Measurements from ENCODE around the gene AKAP6.

GRCh38 chr14:32677129-32677780, 348.2 kb downstream of the AKAP6 start:
- no peak for TF ChIP-seq CTCF (IDR thresholded peaks at IDR 0.05)
- TF ChIP-seq POLR2AphosphoS5 (IDR thresholded peaks at IDR 0.05), result no peak
